Esophagus squamous epithelium (tissue), 5 donors: ENCODE results near the gene BCL2L11. TPM values are rescaled to one million over a fixed set of nuclear protein-coding genes. Genes with fewer than 3 reads are reported as not detected.
A peak's percentile ranks its signal among the peaks of the same experiment; 100 is the strongest.

ENCODE experiments used
- DNase-seq: peaks from one replicate; lab custom pipeline; 2025; lab: John Stamatoyannopoulos, UW
- H3K27ac ChIP-seq, 4 donors: fragments of 200-600 bp; sonication (generic); one replicate each; pipeline ENCODE4 v1.5.1; 2016 to 2019; ENCODE audit warnings: mild to moderate bottlenecking in 1 of 4
- H3K27me3 ChIP-seq, 4 donors: fragments of 200-600 bp; sonication (generic); 1 replicate in 3 of 4; 2 replicates in 1 of 4; pipeline versions ENCODE4 v1.5.1 to v1.6.0; 2017 to 2021; ENCODE audit warnings: antibody characterized with exemption in 1 of 4
- H3K36me3 ChIP-seq, 3 donors: fragments of 200-600 bp; sonication (generic); one replicate each; pipeline ENCODE4 v1.5.1; 2016 to 2019
- H3K4me1 ChIP-seq, 3 donors: fragments of 200-600 bp; sonication (generic); one replicate each; pipeline ENCODE4 v1.5.1; 2017 to 2019
- H3K4me3 ChIP-seq, 4 donors: fragments of 200-600 bp; sonication (generic); 1 replicate in 3 of 4; 2 replicates in 1 of 4; pipeline ENCODE4 v1.5.1; 2016 to 2019; ENCODE audit warnings: mild to moderate bottlenecking in 2 of 4, moderate library complexity in 1 of 4
- H3K9me3 ChIP-seq, 3 donors: fragments of 200-600 bp; sonication (generic); one replicate each; pipeline ENCODE4 v1.5.1; 2016 to 2019
- POLR2A ChIP-seq, 4 donors: fragments of 450-650 bp; IDR thresholded peaks; one replicate each; pipeline ENCODE4 v1.6.1; 2017; ENCODE audit warnings: antibody characterized with exemption in 4 of 4, mild to moderate bottlenecking in 4 of 4, moderate library complexity in 3 of 4
- WGBS, 2 donors: methylation state at CpG; one replicate each; pipeline ENCODE4 v1.1.5; 2018; 5-methylcytosine and 5-hydroxymethylcytosine counted together
- intact Hi-C: fragments of 100-400 bp; cut with DNase I; formaldehyde crosslinking; loops from one replicate; pipeline ENCODE4 v1.15.0; 2022
- total RNA-seq, 4 donors: library from RNA; depleted of rRNA; stranded (reverse); fragments of >200 nt; gene quantifications; one replicate each; pipeline ENCODE4 v1.1.0, GENCODE V29; 2016
- TF ChIP-seq, protein P1 (sequence below), 6 experiments: fragments of 450-650 bp in 4 of 6; fragments of 200-600 bp in 2 of 6; sonication (generic) in 2 of 6; IDR thresholded peaks; one replicate each; pipeline ENCODE4 v1.5.1; 2016 to 2019; ENCODE audit warnings: antibody characterized with exemption in 6 of 6, mild to moderate bottlenecking in 4 of 6, moderate library complexity in 4 of 6
- donor health status: DM: yes; HTN: yes; CAD: no.

The BCL2L11 gene
- total RNA-seq, 4 donors from 2014 or later = 7.8 to 28.2 (median 9.9) TPM

DNA sequence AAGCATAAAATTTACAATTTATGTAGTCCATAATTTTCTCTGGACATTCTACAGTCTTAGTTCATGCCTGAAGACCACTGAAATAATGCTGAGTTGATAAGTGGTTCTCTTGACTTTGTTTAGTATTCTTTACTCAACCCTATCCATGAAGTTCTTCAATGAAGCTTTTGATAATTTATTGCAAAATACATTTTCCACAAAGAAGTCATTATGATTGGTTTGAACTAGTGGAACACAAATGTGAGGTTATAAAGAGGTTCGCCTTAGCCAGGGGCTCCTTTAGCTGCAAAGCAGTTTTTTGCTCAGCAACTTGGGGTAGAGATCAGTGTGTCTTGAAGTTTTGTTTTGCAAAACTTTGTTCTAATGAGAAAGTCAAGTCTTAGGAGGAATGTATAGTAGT lies 5.9 kb downstream of the BCL2L11 start:
- 75 to 79% methylated on average over 1 of the region's 1 CpG for WGBS, 2 donors
- TF ChIP-seq POLR2A (IDR thresholded peaks at IDR 0.05) = no peak
- TF ChIP-seq, protein P1, sequence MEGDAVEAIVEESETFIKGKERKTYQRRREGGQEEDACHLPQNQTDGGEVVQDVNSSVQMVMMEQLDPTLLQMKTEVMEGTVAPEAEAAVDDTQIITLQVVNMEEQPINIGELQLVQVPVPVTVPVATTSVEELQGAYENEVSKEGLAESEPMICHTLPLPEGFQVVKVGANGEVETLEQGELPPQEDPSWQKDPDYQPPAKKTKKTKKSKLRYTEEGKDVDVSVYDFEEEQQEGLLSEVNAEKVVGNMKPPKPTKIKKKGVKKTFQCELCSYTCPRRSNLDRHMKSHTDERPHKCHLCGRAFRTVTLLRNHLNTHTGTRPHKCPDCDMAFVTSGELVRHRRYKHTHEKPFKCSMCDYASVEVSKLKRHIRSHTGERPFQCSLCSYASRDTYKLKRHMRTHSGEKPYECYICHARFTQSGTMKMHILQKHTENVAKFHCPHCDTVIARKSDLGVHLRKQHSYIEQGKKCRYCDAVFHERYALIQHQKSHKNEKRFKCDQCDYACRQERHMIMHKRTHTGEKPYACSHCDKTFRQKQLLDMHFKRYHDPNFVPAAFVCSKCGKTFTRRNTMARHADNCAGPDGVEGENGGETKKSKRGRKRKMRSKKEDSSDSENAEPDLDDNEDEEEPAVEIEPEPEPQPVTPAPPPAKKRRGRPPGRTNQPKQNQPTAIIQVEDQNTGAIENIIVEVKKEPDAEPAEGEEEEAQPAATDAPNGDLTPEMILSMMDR (IDR thresholded peaks at IDR 0.05) = no peak
- no peak overlapping the region for H3K4me3 ChIP-seq
- H3K27ac ChIP-seq = no peak overlapping the region
- intact Hi-C loops = no loop called here
- H3K4me1 ChIP-seq = peaks cover 9 to 48% (median 11%) of the 10 kb centered on the region in 3 donors
- DNase-seq = no peak
- H3K9me3 ChIP-seq = no peaks in the 10 kb centered on the region
- H3K36me3 ChIP-seq = peaks cover 3 to 75% (median 5%) of the 10 kb centered on the region in 3 donors
- H3K27me3 ChIP-seq = no peaks in the 10 kb centered on the region

DNA sequence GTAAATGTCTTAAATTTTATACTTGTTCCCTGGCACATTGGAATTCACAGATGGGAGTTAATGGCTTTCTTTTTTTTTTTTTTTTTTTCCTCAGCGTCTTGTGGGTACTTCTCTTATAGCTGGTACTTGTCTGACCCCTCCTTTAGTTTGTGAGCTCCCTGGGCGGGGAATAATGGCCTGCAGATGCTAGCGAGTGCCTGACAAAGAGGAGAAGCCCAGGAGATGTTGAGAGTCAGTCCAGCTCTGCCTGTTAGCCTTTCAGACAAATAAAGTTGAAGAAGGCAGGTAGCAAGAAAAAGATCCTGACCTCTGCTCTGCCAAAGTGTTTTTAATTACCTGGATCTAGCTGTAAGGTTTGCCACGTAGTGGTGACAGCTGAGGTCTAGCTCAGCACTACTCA lies 6.6 kb downstream of the BCL2L11 start:
- intact Hi-C loops = no loop called here
- Histone ChIP-seq H3K4me1 (peaks cover 9 to 49% (median 11%) of the 10 kb centered on the region in 3 donors), H3K36me3 (peaks cover 3 to 83% (median 5%) of the 10 kb centered on the region in 3 donors), H3K4me3 (no peak overlapping the region), H3K27me3 (no peaks in the 10 kb centered on the region), H3K9me3 (no peaks in the 10 kb centered on the region), H3K27ac (no peak overlapping the region)
- WGBS, 2 donors = 83 to 90% methylated on average over 3 to 4 of the region's 4 CpGs
- TF ChIP-seq, protein P1 (IDR thresholded peaks at IDR 0.05) = no peak
- TF ChIP-seq POLR2A (IDR thresholded peaks at IDR 0.05) = no peak
- no peak for DNase-seq

DNA sequence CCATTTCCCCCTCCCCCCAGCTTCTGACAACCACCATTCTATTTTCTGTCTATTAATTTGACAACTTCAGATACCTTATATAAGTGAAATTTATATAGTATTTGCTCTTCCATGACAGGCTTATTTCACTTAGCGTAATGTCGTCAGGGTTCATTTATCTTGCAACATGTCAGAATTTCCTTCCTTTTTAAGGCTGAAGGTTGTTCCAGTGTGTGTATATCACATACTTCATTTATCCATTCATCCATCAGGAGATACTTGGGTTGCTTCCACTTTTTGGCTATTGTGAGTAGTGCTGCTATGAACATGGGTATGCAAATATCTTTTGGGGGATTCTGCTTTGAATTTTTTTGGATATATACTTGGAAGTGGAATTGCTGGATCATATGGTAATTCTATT lies 7.4 kb downstream of the BCL2L11 start:
- Histone ChIP-seq H3K4me1 (peaks cover 9 to 55% (median 9%) of the 10 kb centered on the region in 3 donors), H3K9me3 (no peaks in the 10 kb centered on the region), H3K27me3 (no peaks in the 10 kb centered on the region), H3K4me3 (no peak overlapping the region), H3K36me3 (peaks cover 3 to 91% (median 5%) of the 10 kb centered on the region in 3 donors), H3K27ac (no peak overlapping the region)
- DNase-seq = no peak
- intact Hi-C loops = no loop called here
- WGBS, 2 donors = 90 to 95% methylated on average over 2 of the region's 2 CpGs
- no peak for TF ChIP-seq POLR2A (IDR thresholded peaks at IDR 0.05)
- TF ChIP-seq, protein P1 (IDR thresholded peaks at IDR 0.05) = no peak

DNA sequence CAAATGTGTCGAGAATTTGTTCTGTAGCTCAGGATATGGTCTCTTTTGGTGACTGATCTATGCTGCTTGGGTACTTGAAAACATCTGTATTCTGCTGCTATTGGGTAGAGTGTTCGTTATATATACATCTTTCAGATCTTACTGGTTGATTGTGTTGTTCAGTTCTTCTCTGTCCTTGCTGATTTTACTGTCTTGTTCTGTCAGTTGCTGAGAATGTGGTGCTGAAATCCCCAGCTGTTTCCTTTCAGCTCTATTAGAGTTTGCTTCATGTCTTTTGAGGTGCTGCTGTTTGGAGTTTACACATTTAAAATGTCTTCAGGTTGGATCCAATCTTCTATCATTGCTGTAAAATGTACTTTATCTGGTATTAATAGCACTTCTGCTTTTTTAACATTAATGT lies 12.9 kb downstream of the BCL2L11 start:
- Histone ChIP-seq H3K36me3 (peaks cover 0 to 68% (median 0%) of the 10 kb centered on the region in 3 donors), H3K27ac (no peak overlapping the region), H3K9me3 (no peaks in the 10 kb centered on the region), H3K4me3 (no peak overlapping the region), H3K4me1 (peaks cover 3 to 45% (median 9%) of the 10 kb centered on the region in 3 donors), H3K27me3 (no peaks in the 10 kb centered on the region)
- DNase-seq = no peak
- 79 to 80% methylated on average over 2 of the region's 2 CpGs for WGBS, 2 donors
- intact Hi-C loops = no loop called here
- TF ChIP-seq, protein P1 (IDR thresholded peaks at IDR 0.05) = no peak
- TF ChIP-seq POLR2A (IDR thresholded peaks at IDR 0.05) = no peak

DNA sequence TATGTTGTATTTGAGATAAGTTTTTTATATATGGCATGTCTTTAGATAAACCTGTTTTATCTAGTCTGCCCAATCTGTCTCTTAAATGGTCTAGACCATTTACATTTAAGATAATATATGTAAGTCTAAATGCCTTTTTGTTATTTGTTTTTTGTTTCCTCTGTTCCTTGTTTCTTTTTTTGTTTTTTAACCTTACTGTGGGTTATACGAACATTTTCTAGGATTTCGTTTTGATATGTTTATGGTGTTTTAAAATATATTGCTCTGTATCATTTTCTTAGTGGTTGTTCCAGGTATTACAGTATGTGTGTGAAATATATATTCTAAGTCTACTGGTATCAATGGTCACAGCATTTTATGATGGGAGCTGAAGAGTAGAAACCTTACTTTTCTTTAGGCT lies 13.3 kb downstream of the BCL2L11 start:
- Histone ChIP-seq H3K27ac (no peak overlapping the region), H3K4me1 (peaks cover 8 to 50% (median 13%) of the 10 kb centered on the region in 3 donors), H3K4me3 (no peak overlapping the region), H3K36me3 (peaks cover 0 to 64% (median 0%) of the 10 kb centered on the region in 3 donors), H3K27me3 (no peaks in the 10 kb centered on the region), H3K9me3 (no peaks in the 10 kb centered on the region)
- intact Hi-C loops = no loop called here
- DNase-seq = no peak
- 91 to 96% methylated on average over 2 of the region's 2 CpGs for WGBS, 2 donors
- no peak for TF ChIP-seq POLR2A (IDR thresholded peaks at IDR 0.05)
- TF ChIP-seq, protein P1 (IDR thresholded peaks at IDR 0.05) = peak in 3 of 6 experiments; percentile 21 to 41 (median 21)
